Thyroid gland (tissue), 4 donors: ENCODE results near the gene NEDD4L. TPM values are rescaled to one million over a fixed set of nuclear protein-coding genes. Genes with fewer than 3 reads are reported as not detected.
A peak's percentile ranks its signal among the peaks of the same experiment; 100 is the strongest.

Experiments
- DNase-seq, 2 donors: peaks; one replicate each; pipeline ENCODE4 v3.0.0-alpha.2; 2019
- H3K27ac ChIP-seq, 3 donors: fragments of 200-600 bp; sonication (generic); 1 replicate in 2 of 3; 2 replicates in 1 of 3; pipeline ENCODE4 v1.5.1; 2016 to 2019; ENCODE audit warnings: mild to moderate bottlenecking in 1 of 3, moderate library complexity in 1 of 3
- H3K27me3 ChIP-seq: fragments of 200-600 bp; sonication (generic); one replicate; pipeline ENCODE4 v1.5.1; 2019
- H3K36me3 ChIP-seq, 2 donors: fragments of 200-600 bp; sonication (generic); one replicate each; pipeline ENCODE4 v1.5.1; 2016 to 2019
- H3K4me1 ChIP-seq, 2 donors: fragments of 200-600 bp; sonication (generic); one replicate each; pipeline ENCODE4 v1.5.1; 2017 to 2019
- H3K4me3 ChIP-seq, 3 donors: fragments of 200-600 bp; sonication (generic); replicated peaks in 1 of 3; 1 replicate in 2 of 3; 2 replicates in 1 of 3; pipeline ENCODE4 v1.5.1; 2016; ENCODE audit warnings: mild to moderate bottlenecking in 1 of 3
- H3K9me3 ChIP-seq: fragments of 200-600 bp; sonication (generic); one replicate; pipeline ENCODE4 v1.5.1; 2017
- CTCF ChIP-seq, 6 experiments: fragments of 200-600 bp in 3 of 6; fragments of 450-650 bp in 3 of 6; sonication (generic) in 3 of 6; IDR thresholded peaks; one replicate each; pipeline ENCODE4 v1.5.1; 2016 to 2019; ENCODE audit warnings: antibody characterized with exemption in 6 of 6, mild to moderate bottlenecking in 2 of 6, inconsistent platforms in 1 of 6, moderate library complexity in 1 of 6
- POLR2A ChIP-seq, 2 donors: fragments of 450-650 bp; IDR thresholded peaks; one replicate each; pipeline ENCODE4 v1.6.1; 2017; ENCODE audit warnings: antibody characterized with exemption in 2 of 2, mild to moderate bottlenecking in 2 of 2, moderate library complexity in 1 of 2
- WGBS, 2 donors: methylation state at CpG; one replicate each; pipeline ENCODE4 v1.1.5; 2017; 5-methylcytosine and 5-hydroxymethylcytosine counted together
- intact Hi-C: fragments of 100-400 bp; cut with DNase I; formaldehyde crosslinking; loops from one replicate; pipeline ENCODE4 v1.15.1; 2023
- total RNA-seq, 4 donors: library from RNA; depleted of rRNA; stranded (reverse); fragments of >200 nt; gene quantifications; one replicate each; pipeline ENCODE4 v1.2.3, GENCODE V29; 2016

The NEDD4L gene
- total RNA-seq, 4 donors from 2014 or later = 61.5 to 105 (median 78.0) TPM

- Histone ChIP-seq H3K27ac (no peak overlapping the region), H3K36me3 (peaks cover 0 to 4% of the 10 kb centered on the region in 2 donors), H3K9me3 (no peaks in the 10 kb centered on the region), H3K4me3 (no peak overlapping the region), H3K27me3 (no peaks in the 10 kb centered on the region), H3K4me1 (no peaks in the 10 kb centered on the region)
- no peak for DNase-seq
- WGBS, 2 donors = 95% methylated on average over 10 of the region's 10 CpGs
- TF ChIP-seq POLR2A (IDR thresholded peaks at IDR 0.05) = no peak
- no peak for TF ChIP-seq CTCF (IDR thresholded peaks at IDR 0.05)
- intact Hi-C loops = no loop called here
Measured at GRCh38 chr18:58354791-58355190, 310.8 kb downstream of the NEDD4L start.

GRCh38 chr18:58355243-58355642, 311.2 kb downstream of the NEDD4L start:
- Histone ChIP-seq H3K27me3 (no peaks in the 10 kb centered on the region), H3K36me3 (peaks cover 0 to 4% of the 10 kb centered on the region in 2 donors), H3K4me3 (no peak overlapping the region), H3K27ac (no peak overlapping the region), H3K9me3 (no peaks in the 10 kb centered on the region), H3K4me1 (no peaks in the 10 kb centered on the region)
- intact Hi-C loops = no loop called here
- WGBS, 2 donors = 93 to 95% methylated on average over 8 of the region's 8 CpGs
- no peak for DNase-seq
- no peak for TF ChIP-seq CTCF (IDR thresholded peaks at IDR 0.05)
- TF ChIP-seq POLR2A (IDR thresholded peaks at IDR 0.05) = no peak

- Histone ChIP-seq H3K9me3 (no peaks in the 10 kb centered on the region), H3K36me3 (no peaks in the 10 kb centered on the region), H3K27me3 (no peaks in the 10 kb centered on the region), H3K4me3 (no peak overlapping the region), H3K27ac (peak overlapping the region in 2 of 3 donors; percentile 1 to 43), H3K4me1 (peaks cover 29 to 33% of the 10 kb centered on the region in 2 donors)
- 97 to 98% methylated on average over 3 of the region's 3 CpGs for WGBS, 2 donors
- DNase-seq = no peak
- intact Hi-C loops = no loop called here
- no peak for TF ChIP-seq POLR2A (IDR thresholded peaks at IDR 0.05)
- no peak for TF ChIP-seq CTCF (IDR thresholded peaks at IDR 0.05)
Measured at GRCh38 chr18:58359218-58359617, 315.2 kb downstream of the NEDD4L start.

GRCh38 chr18:58359620-58360019, 315.6 kb downstream of the NEDD4L start:
- Histone ChIP-seq H3K9me3 (no peaks in the 10 kb centered on the region), H3K4me3 (no peak overlapping the region), H3K27ac (peak overlapping the region in 2 of 3 donors; percentile 1 to 43), H3K36me3 (no peaks in the 10 kb centered on the region), H3K4me1 (peaks cover 29 to 34% of the 10 kb centered on the region in 2 donors), H3K27me3 (no peaks in the 10 kb centered on the region)
- WGBS, 2 donors = 96 to 100% methylated on average over 1 of the region's 1 CpG
- TF ChIP-seq POLR2A (IDR thresholded peaks at IDR 0.05) (no peak), CTCF (IDR thresholded peaks at IDR 0.05) (no peak)
- intact Hi-C loops = no loop called here
- no peak for DNase-seq

GRCh38 chr18:58360324-58360723, 316.3 kb downstream of the NEDD4L start:
- Histone ChIP-seq H3K36me3 (no peaks in the 10 kb centered on the region), H3K4me3 (no peak overlapping the region), H3K4me1 (peaks cover 29 to 34% of the 10 kb centered on the region in 2 donors), H3K27ac (peak overlapping the region; percentile 86 to 97 (median 93)), H3K27me3 (no peaks in the 10 kb centered on the region), H3K9me3 (no peaks in the 10 kb centered on the region)
- no peak for TF ChIP-seq POLR2A (IDR thresholded peaks at IDR 0.05)
- no peak for TF ChIP-seq CTCF (IDR thresholded peaks at IDR 0.05)
- no peak for DNase-seq
- intact Hi-C loops = no loop called here
- WGBS, 2 donors = 84 to 85% methylated on average over 2 of the region's 2 CpGs
